ENCODE data around the gene ZNF654.

GRCh38 chr3:88075072-88075471, 16.0 kb downstream of the ZNF654 start:
- TF ChIP-seq CTCF (IDR thresholded peaks at IDR 0.05) (no peak), POLR2A (IDR thresholded peaks at IDR 0.05) (no peak)

Measured in right lobe of liver (tissue), 4 donors.